ENCODE measurements around the gene IL17RA. TPM values are rescaled to one million over a fixed set of nuclear protein-coding genes. Genes with fewer than 3 reads are reported as not detected.

Gene IL17RA
- total and polyA plus RNA-seq, 2 experiments from 2014 or later = 3.2 to 9.6 TPM

- TF ChIP-seq STAT1 (IDR thresholded peaks at IDR 0.05; ENCODE audit: unreplicated experiment) (no peak), ZNF331 (CRISPR knock-in tag; IDR thresholded peaks at IDR 0.05; ENCODE audit: low read depth) (no peak), ZNF114 (CRISPR knock-in tag; IDR thresholded peaks at IDR 0.05) (no peak), CREB1 (CRISPR knock-in tag; IDR thresholded peaks at IDR 0.05; ENCODE audit: low read depth) (no peak), JUNB (IDR thresholded peaks at IDR 0.05; ENCODE audit: unreplicated experiment) (no peak), EZH2phosphoT487 (IDR thresholded peaks at IDR 0.05; ENCODE audit: unreplicated experiment) (no peak), REST (IDR thresholded peaks at IDR 0.05; ENCODE audit: unreplicated experiment) (no peak), ETS1 (IDR thresholded peaks at IDR 0.05) (no peak), EZH2 (IDR thresholded peaks at IDR 0.05; ENCODE audit: low read depth, unreplicated experiment) (no peak), POLR2AphosphoS5 (IDR thresholded peaks at IDR 0.05; ENCODE audit: low read depth) (no peak)
Measured at GRCh38 chr22:17047656-17048055, 37.1 kb upstream of the IL17RA start (continued).

GRCh38 chr22:17056058-17056457 lies 28.7 kb upstream of the IL17RA start:
- H3K4me3 ChIP-seq = no peak overlapping the region
- Mint-ChIP-seq H3K4me1 (no peaks in the 10 kb centered on the region), H3K36me3 (ENCODE audit: low read depth) (no peaks in the 10 kb centered on the region), H3K4me3 (no peak overlapping the region), H3K27ac (no peak overlapping the region), H3K9me3 (peaks cover 10% of the 10 kb centered on the region; the same call in 2 of the 3 replicates), H3K27me3 (ENCODE audit: insufficient read depth, low read depth, poor library complexity) (peaks cover 10% of the 10 kb centered on the region)
- no peak for ATAC-seq
- H3K36me3 ChIP-seq (ENCODE audit: insufficient read depth) = no peaks in the 10 kb centered on the region
- no peak overlapping the region for H3K4me2 ChIP-seq
- H3K9me2 ChIP-seq (ENCODE audit: insufficient read depth) = no peaks in the 10 kb centered on the region
- no peaks in the 10 kb centered on the region for H3F3A ChIP-seq (replicated peaks; ENCODE audit: low read depth)
- no peaks in the 10 kb centered on the region for H3K79me2 ChIP-seq (replicated peaks; ENCODE audit: insufficient read depth)
- H4K20me1 ChIP-seq (replicated peaks; ENCODE audit: insufficient read depth) = no peaks in the 10 kb centered on the region
- H3K27me3 ChIP-seq (ENCODE audit: insufficient read depth) = no peaks in the 10 kb centered on the region
- H3K4me1 ChIP-seq (ENCODE audit: insufficient read depth) = no peaks in the 10 kb centered on the region
- DNase-seq (ENCODE audit: low spot score) = no peak
- H3K27ac ChIP-seq (ENCODE audit: low read depth) = no peak overlapping the region
- no peak overlapping the region for H2AFZ ChIP-seq
- no peak for TF ChIP-seq ZNF462 (CRISPR knock-in tag; IDR thresholded peaks at IDR 0.05)
- TF ChIP-seq ZNF114 (CRISPR knock-in tag; IDR thresholded peaks at IDR 0.05) = no peak
- no peak for TF ChIP-seq ZNF331 (CRISPR knock-in tag; IDR thresholded peaks at IDR 0.05; ENCODE audit: low read depth)
- no peak for TF ChIP-seq EZH2phosphoT487 (IDR thresholded peaks at IDR 0.05; ENCODE audit: unreplicated experiment)
- no peak for TF ChIP-seq NANOG (IDR thresholded peaks at IDR 0.05; ENCODE audit: borderline replicate concordance)
- TF ChIP-seq POLR2AphosphoS5 (IDR thresholded peaks at IDR 0.05; ENCODE audit: low read depth) = no peak
- no peak for TF ChIP-seq CTCF (conservative IDR thresholded peaks at IDR 0.05; ENCODE audit: low read depth in 2 of 2)
